Measurements from ENCODE around the gene PIGC. TPM values are rescaled to one million over a fixed set of nuclear protein-coding genes. Genes with fewer than 3 reads are reported as not detected.

PIGC gene
- total and polyA plus RNA-seq, 10 of the 15 experiments (the other 5 are each of a cell fraction or from before 2014, with no cell fraction given) = 11.0 to 37.3 (median 19.6) TPM

DNA sequence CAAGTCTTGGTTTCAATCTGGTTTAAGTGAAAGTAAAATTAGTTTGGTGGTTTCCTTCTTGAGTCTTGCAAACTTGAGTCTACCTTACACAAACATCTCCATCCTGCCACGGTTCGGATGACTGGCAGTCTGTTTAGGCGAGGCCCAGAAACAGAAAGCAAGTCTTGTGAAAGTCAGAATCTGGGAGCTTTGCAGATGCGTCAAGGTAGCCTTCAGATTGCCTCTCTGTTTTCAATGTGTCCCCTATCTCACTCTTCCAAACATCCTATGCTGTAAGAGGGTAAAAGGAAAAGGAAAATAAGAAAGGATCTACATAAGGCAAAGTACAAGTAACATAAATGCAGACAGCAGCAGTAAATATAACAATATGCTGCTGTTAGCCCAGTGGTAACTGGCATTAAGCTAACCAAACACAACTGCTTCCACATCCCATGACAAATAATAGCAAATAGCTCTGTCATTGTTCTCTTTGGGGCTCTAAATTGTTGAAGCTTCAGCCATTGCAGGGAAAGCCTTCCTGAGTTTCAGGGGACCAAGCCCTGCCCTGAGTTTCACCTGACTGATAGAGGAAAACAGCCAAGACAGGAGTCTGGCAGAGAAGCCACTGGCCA, 49.6 kb downstream of the PIGC start (continued):
- TF ChIP-seq, protein P1, sequence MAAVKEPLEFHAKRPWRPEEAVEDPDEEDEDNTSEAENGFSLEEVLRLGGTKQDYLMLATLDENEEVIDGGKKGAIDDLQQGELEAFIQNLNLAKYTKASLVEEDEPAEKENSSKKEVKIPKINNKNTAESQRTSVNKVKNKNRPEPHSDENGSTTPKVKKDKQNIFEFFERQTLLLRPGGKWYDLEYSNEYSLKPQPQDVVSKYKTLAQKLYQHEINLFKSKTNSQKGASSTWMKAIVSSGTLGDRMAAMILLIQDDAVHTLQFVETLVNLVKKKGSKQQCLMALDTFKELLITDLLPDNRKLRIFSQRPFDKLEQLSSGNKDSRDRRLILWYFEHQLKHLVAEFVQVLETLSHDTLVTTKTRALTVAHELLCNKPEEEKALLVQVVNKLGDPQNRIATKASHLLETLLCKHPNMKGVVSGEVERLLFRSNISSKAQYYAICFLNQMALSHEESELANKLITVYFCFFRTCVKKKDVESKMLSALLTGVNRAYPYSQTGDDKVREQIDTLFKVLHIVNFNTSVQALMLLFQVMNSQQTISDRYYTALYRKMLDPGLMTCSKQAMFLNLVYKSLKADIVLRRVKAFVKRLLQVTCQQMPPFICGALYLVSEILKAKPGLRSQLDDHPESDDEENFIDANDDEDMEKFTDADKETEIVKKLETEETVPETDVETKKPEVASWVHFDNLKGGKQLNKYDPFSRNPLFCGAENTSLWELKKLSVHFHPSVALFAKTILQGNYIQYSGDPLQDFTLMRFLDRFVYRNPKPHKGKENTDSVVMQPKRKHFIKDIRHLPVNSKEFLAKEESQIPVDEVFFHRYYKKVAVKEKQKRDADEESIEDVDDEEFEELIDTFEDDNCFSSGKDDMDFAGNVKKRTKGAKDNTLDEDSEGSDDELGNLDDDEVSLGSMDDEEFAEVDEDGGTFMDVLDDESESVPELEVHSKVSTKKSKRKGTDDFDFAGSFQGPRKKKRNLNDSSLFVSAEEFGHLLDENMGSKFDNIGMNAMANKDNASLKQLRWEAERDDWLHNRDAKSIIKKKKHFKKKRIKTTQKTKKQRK (IDR thresholded peaks at IDR 0.05; ENCODE audit: low read depth, low read length) = no peak
- TF ChIP-seq EGR1 (IDR thresholded peaks at IDR 0.05; ENCODE audit: borderline replicate concordance in 1 of 2, low read depth in 2 of 2, low read length in 2 of 2) = no peak
- TF ChIP-seq SMAD1 (IDR thresholded peaks at IDR 0.05; ENCODE audit: low read depth, partially characterized antibody) = no peak
- TF ChIP-seq SUZ12 (IDR thresholded peaks at IDR 0.05; ENCODE audit: unreplicated experiment) = no peak
- TF ChIP-seq CREB1 (IDR thresholded peaks at IDR 0.05; ENCODE audit: low read depth) = no peak
- TF ChIP-seq ZNF207 (IDR thresholded peaks at IDR 0.05; ENCODE audit: borderline replicate concordance) = no peak
- no peak; the same call in 1 of the 2 replicates for TF ChIP-seq SIN3A (IDR thresholded peaks at IDR 0.05; ENCODE audit: low read depth, low read length)
- TF ChIP-seq CHD4 (IDR thresholded peaks at IDR 0.05) = no peak
- TF ChIP-seq RBBP5 (conservative IDR thresholded peaks at IDR 0.05) = no peak
- TF ChIP-seq SMC3 (IDR thresholded peaks at IDR 0.05; ENCODE audit: borderline replicate concordance, low read length) = no peak
- TF ChIP-seq DPF2 (IDR thresholded peaks at IDR 0.05) = no peak
- TF ChIP-seq ZNF622 (IDR thresholded peaks at IDR 0.05) = no peak
- no peak for TF ChIP-seq FOXK2 (IDR thresholded peaks at IDR 0.05)
- TF ChIP-seq RCOR1 (conservative IDR thresholded peaks at IDR 0.05; ENCODE audit: low read depth, low read length) = 0 out of 2 replicates have a peak, but pooled peaks have one; percentile 32
- no peak for TF ChIP-seq SIX5 (IDR thresholded peaks at IDR 0.05; ENCODE audit: low read depth, low read length, severe bottlenecking)

All from GM12878 (cell line).